ENCODE data around the gene PGLYRP3. TPM values are rescaled to one million over a fixed set of nuclear protein-coding genes. Genes with fewer than 3 reads are reported as not detected.

PGLYRP3 gene
- total and polyA plus RNA-seq, 9 of the 15 experiments (the other 6 are each of a cell fraction or from before 2014, with no cell fraction given): not detected

DNA sequence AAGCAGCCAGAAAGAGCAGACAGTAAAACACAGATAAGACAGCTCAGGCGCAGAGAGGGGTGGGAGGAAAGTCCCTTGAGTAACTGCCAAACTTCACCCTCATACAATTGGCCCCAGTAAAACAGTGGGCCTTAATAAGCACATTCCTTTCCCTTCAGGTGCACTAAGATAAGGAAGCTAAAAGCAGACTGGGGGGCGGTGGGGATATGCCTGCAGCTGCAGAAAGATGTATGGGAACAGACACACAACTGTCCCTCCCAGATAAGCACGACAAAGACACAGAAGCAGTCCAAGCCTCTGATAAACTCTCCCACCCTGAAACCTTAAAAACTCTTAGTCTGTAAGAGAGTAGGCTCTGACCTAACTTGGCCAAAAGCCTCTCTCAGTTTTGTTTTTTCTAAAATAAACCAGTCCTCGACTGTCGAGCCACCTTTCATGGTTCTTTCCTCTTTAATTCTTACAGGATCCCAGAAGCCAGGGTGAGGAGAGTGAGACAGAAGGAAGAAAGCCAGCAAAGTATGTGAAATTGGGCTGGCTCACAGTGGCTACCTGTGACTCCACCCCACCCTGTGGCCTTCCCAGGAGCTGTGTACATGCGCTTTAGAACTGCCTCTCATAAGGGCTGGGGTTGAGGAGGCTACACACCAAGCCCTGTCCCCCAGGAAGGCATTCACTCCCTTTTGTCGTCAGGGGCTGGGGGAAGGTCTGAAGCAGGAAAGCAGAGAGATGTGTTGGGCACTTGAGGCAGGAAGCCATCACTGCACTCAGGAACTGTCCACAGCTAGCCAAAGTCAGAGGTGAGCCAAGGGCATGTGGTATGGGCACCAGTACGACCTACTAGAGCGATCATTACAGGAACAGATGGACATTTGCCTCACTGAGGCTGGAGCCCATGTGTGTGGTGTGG, 31.3 kb upstream of the PGLYRP3 start (continued):
- TF ChIP-seq HMG20B (CRISPR knock-in tag; IDR thresholded peaks at IDR 0.05) (no peak), ZNF780A (CRISPR knock-in tag; IDR thresholded peaks at IDR 0.05) (no peak), SMARCC2 (IDR thresholded peaks at IDR 0.05; ENCODE audit: low read depth) (peak; percentile 96), CCNT2 (IDR thresholded peaks at IDR 0.05; ENCODE audit: borderline replicate concordance, extremely low read depth, insufficient read length, low read depth, low read length) (peak; percentile 90), KLF6 (CRISPR knock-in tag; IDR thresholded peaks at IDR 0.05; ENCODE audit: borderline replicate concordance) (peak; percentile 93), SMARCA4 (IDR thresholded peaks at IDR 0.05) (peak; percentile 99), YY1 (IDR thresholded peaks at IDR 0.05; ENCODE audit: borderline replicate concordance in 1 of 3, control insufficient read depth in 1 of 3, extremely low read depth in 1 of 3, insufficient read depth in 3 of 3, insufficient read length in 1 of 3, insufficient replicate concordance in 2 of 3, low read depth in 1 of 3, low read length in 2 of 3) (no peak), ZNF79 (CRISPR knock-in tag; IDR thresholded peaks at IDR 0.05; ENCODE audit: low read depth) (no peak), U2AF1 (optimal IDR thresholded peaks at IDR 0.05; ENCODE audit: low read depth, low read length) (no peak), ZNF3 (CRISPR knock-in tag; IDR thresholded peaks at IDR 0.05) (no peak), ARHGAP35 (IDR thresholded peaks at IDR 0.05; ENCODE audit: partially characterized antibody) (no peak), ZNF785 (CRISPR knock-in tag; IDR thresholded peaks at IDR 0.05) (no peak), SNIP1 (IDR thresholded peaks at IDR 0.05; ENCODE audit: low read depth) (no peak), BACH1 (tag; IDR thresholded peaks at IDR 0.05) (peak; percentile 92), TCF7L2 (IDR thresholded peaks at IDR 0.05; ENCODE audit: low read depth, low read length) (no peak), RAD21 (CRISPR knock-in tag; conservative IDR thresholded peaks at IDR 0.05 in 1 of 2, IDR thresholded peaks at IDR 0.05 in 1 of 2) (no peak), BRD9 (IDR thresholded peaks at IDR 0.05; ENCODE audit: low read depth, partially characterized antibody) (no peak), POLR2AphosphoS2 (IDR thresholded peaks at IDR 0.05; ENCODE audit: low read length) (no peak), ZFP30 (CRISPR knock-in tag; IDR thresholded peaks at IDR 0.05; ENCODE audit: borderline replicate concordance) (no peak), TSC22D4 (tag; IDR thresholded peaks at IDR 0.05) (no peak), NONO (IDR thresholded peaks at IDR 0.05; ENCODE audit: low read depth in 2 of 2, low read length in 1 of 2) (peak in 1 of 2 experiments; percentile 96; a peak in 2 of 4 replicates), MEIS2 (IDR thresholded peaks at IDR 0.05; ENCODE audit: partially characterized antibody) (peak; percentile 98), E2F4 (CRISPR knock-in tag; IDR thresholded peaks at IDR 0.05; ENCODE audit: low read depth) (no peak), SP2 (IDR thresholded peaks at IDR 0.05; ENCODE audit: extremely low read depth, low read depth, low read length, poor library complexity, severe bottlenecking) (no peak), ZNF133 (CRISPR knock-in tag; IDR thresholded peaks at IDR 0.05) (no peak)
- TF ChIP-seq, protein P1, sequence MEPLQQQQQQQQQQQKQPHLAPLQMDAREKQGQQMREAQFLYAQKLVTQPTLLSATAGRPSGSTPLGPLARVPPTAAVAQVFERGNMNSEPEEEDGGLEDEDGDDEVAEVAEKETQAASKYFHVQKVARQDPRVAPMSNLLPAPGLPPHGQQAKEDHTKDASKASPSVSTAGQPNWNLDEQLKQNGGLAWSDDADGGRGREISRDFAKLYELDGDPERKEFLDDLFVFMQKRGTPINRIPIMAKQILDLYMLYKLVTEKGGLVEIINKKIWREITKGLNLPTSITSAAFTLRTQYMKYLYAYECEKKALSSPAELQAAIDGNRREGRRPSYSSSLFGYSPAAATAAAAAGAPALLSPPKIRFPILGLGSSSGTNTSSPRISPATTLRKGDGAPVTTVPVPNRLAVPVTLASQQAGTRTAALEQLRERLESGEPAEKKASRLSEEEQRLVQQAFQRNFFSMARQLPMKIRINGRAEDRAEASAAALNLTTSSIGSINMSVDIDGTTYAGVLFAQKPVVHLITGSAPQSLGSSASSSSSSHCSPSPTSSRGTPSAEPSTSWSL (CRISPR knock-in tag; IDR thresholded peaks at IDR 0.05; ENCODE audit: borderline replicate concordance): no peak

All from K562 (cell line).